ENCODE results near the gene NFATC1. TPM values are rescaled to one million over a fixed set of nuclear protein-coding genes. Genes with fewer than 3 reads are reported as not detected.

The NFATC1 gene
- total RNA-seq, 2 donors from 2014 or later = 1.6 to 4.3 TPM

DNA sequence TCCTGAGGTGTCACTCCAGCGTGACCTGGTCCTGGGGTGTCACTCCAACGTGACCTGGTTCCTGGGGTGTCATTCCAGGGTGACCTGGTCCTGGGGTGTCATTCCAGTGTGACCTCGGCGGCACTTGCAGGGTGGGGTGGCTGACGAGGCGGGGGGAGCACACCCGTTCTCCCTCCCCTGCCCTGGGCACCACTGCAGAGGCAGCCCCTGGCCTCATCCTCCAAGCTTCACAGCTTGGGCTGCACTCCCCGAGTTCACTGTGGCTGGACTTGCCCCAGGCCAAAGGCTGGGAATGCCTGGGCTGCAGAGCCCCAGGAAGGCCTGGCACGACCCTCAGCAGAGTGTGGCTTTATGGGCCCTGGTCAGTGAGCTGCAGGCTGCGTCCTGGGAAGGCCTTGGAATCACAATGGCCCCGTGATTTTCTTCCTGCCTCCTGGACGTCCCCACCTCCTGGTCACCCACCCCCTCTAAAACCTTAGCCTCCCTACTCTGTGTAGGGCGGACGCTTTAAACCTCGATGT lies 88.3 kb downstream of the NFATC1 start:
- H3K27me3 ChIP-seq = no peaks in the 10 kb centered on the region
- no peak overlapping the region for H3K27ac ChIP-seq
- TF ChIP-seq, protein P1, sequence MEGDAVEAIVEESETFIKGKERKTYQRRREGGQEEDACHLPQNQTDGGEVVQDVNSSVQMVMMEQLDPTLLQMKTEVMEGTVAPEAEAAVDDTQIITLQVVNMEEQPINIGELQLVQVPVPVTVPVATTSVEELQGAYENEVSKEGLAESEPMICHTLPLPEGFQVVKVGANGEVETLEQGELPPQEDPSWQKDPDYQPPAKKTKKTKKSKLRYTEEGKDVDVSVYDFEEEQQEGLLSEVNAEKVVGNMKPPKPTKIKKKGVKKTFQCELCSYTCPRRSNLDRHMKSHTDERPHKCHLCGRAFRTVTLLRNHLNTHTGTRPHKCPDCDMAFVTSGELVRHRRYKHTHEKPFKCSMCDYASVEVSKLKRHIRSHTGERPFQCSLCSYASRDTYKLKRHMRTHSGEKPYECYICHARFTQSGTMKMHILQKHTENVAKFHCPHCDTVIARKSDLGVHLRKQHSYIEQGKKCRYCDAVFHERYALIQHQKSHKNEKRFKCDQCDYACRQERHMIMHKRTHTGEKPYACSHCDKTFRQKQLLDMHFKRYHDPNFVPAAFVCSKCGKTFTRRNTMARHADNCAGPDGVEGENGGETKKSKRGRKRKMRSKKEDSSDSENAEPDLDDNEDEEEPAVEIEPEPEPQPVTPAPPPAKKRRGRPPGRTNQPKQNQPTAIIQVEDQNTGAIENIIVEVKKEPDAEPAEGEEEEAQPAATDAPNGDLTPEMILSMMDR (IDR thresholded peaks at IDR 0.05) = no peak
- no peak overlapping the region for H3K4me3 ChIP-seq
- H3K4me1 ChIP-seq = no peaks in the 10 kb centered on the region
- intact Hi-C loops (cut with DNase I) = no loop called here
- DNase-seq = no peak
- H3K36me3 ChIP-seq = no peaks in the 10 kb centered on the region
- H3K9ac ChIP-seq (ENCODE audit: low read depth in 2 of 2, low read length in 2 of 2) = no peak overlapping the region
- no peaks in the 10 kb centered on the region for H3K9me3 ChIP-seq

DNA sequence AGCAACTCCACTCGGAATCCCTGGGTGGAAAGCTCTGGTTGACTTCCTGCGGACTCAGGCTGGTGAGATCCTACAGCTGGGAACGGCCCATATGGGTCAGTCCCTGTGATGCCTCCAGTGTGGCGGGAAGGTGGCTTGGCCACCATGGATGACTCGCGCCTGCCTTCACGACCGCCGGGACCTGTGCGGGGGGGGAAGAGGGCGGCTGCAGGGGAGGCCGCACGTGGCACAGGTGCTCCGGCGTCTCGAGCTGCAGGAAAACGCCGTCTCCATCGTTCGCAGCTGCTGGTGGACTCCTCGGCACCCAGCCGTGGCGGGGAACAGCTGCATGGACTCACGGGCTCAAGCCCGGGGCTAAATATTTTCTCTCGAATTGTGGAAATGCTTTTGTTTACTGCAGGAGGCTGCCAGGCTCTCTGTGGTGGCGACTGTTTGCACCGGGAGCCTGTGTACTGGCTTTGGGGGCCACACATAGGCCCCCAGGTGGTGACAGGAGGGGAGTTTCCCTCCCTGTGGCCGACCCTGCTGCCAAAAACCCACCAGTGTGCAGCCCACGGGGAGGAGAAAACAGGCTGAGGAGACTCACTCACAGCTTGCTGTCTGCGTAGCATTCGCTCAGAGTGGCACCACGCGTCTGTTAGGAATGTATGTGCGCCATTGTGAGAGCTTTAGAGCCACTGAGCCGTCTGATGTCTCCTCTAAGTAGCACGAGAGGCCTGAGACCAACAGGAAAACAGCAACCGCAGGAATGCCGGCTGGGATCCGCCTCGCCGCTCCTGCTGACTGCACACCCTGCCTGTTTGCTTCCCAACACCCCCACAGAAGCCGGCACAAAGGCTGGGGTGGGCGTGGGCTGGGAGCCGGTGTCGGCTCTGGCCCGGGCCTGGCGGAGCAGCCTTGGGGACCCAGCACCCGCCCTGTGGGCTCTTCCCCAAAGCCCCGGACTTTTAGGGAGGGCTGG lies 89.2 kb downstream of the NFATC1 start:
- Histone ChIP-seq H3K9me3 (no peaks in the 10 kb centered on the region), H3K27me3 (no peaks in the 10 kb centered on the region), H3K9ac (ENCODE audit: low read depth in 2 of 2, low read length in 2 of 2) (no peak overlapping the region), H3K4me1 (no peaks in the 10 kb centered on the region), H3K27ac (no peak overlapping the region), H3K4me3 (no peak overlapping the region), H3K36me3 (no peaks in the 10 kb centered on the region)
- DNase-seq = no peak
- TF ChIP-seq, protein P1 (IDR thresholded peaks at IDR 0.05) = no peak
- intact Hi-C loops (cut with DNase I) = no loop called here

DNA sequence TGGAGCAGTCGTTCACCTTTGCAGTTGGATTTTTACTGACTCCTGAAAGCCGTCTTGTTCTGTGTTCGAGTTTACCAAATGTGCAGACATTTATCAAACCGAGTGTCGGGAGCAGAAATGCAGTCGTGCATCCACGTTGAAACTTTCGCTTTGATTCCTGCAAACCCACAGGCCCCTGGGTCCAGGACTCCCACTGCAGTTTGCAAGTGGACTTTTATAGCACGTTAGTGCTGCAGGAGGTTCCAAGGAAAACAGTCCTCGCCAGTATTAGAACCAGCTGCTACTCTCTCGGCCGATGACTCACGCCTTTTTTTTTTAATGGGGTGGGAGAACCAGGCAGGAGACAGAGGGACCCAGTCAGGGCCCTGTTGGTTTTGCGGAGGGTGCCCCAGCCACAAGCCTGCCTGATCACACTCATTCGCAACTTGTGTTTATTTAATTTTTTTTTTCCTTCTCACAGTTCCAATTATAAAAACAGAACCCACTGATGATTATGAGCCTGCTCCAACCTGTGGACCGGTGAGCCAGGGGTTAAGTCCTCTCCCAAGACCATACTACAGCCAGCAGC lies 90.1 kb downstream of the NFATC1 start:
- Histone ChIP-seq H3K4me3 (no peak overlapping the region), H3K27me3 (no peaks in the 10 kb centered on the region), H3K9me3 (no peaks in the 10 kb centered on the region), H3K27ac (no peak overlapping the region), H3K36me3 (no peaks in the 10 kb centered on the region), H3K9ac (ENCODE audit: low read depth in 2 of 2, low read length in 2 of 2) (no peak overlapping the region), H3K4me1 (no peaks in the 10 kb centered on the region)
- intact Hi-C loops (cut with DNase I) = no loop called here
- no peak for DNase-seq
- TF ChIP-seq, protein P1 (IDR thresholded peaks at IDR 0.05) = no peak

DNA sequence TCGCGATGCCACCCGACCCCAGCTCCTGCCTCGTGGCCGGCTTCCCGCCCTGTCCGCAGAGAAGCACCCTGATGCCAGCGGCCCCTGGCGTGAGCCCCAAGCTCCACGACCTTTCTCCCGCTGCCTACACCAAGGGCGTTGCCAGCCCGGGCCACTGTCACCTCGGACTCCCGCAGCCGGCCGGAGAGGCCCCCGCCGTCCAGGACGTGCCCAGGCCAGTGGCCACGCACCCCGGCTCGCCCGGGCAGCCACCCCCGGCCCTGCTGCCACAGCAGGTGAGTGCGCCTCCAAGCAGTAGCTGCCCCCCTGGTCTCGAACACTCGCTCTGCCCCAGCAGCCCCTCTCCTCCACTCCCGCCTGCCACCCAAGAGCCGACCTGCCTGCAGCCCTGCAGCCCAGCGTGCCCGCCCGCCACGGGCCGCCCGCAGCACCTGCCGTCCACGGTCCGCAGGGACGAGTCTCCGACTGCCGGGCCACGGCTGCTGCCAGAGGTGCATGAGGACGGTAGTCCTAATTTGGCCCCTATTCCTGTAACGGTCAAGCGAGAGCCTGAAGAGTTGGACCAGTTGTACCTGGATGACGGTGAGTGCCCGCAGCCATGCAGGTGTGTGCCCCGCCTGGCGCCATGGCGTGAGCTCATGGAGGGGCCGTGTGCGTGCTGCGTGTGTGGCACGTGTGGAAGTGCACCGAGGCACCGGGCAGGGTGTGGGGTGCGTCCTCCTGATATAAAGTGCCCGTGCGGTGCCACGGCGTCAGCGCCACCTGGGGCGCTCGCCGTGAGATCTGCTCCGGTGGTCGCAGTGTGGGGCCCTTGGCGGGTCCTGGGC lies 90.8 kb downstream of the NFATC1 start:
- Histone ChIP-seq H3K9me3 (no peaks in the 10 kb centered on the region), H3K27ac (no peak overlapping the region), H3K4me3 (no peak overlapping the region), H3K36me3 (no peaks in the 10 kb centered on the region), H3K27me3 (no peaks in the 10 kb centered on the region), H3K9ac (ENCODE audit: low read depth in 2 of 2, low read length in 2 of 2) (no peak overlapping the region), H3K4me1 (no peaks in the 10 kb centered on the region)
- no peak for DNase-seq
- TF ChIP-seq, protein P1 (IDR thresholded peaks at IDR 0.05) = no peak
- intact Hi-C loops (cut with DNase I) = no loop called here

DNA sequence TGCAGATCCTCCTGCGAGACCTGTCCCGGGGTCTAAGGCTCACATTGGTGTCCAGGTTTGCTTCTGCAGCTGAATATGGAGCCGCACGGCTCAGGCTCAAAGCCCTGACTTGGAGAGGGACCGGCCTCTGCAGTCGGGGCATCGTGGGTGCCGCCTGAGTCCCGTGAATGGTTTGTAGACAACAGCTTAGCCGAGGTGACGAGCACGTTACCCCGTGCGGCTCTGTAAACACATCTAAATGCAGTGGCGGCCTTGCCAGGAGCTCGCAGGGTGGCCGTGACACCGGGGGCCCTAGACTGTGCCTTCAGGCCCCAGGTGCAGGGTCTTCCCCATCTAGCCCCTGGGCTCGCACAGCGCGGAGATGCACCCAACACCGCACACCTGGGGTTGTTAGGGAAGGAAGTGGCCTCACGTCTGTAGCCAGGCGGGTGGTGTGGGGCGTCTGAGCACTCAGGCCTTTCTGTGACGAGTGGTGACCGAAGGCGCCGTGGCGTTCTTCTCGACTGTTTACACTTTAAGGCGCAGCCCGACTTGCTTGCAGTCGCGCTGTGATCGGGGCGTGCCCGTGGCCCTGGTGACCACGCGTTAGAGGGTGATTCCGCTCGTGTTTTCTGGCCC lies 91.6 kb downstream of the NFATC1 start:
- TF ChIP-seq, protein P1 (IDR thresholded peaks at IDR 0.05) = no peak
- Histone ChIP-seq H3K27me3 (no peaks in the 10 kb centered on the region), H3K27ac (no peak overlapping the region), H3K9ac (ENCODE audit: low read depth in 2 of 2, low read length in 2 of 2) (no peak overlapping the region), H3K36me3 (no peaks in the 10 kb centered on the region), H3K9me3 (no peaks in the 10 kb centered on the region), H3K4me3 (no peak overlapping the region), H3K4me1 (no peaks in the 10 kb centered on the region)
- no peak for DNase-seq
- intact Hi-C loops (cut with DNase I) = no loop called here
